Mesendoderm (in vitro differentiated cells): ENCODE data around the gene CEP131.
"Not testable (repeated sequence)": the region's sequence is repeated elsewhere in the genome, so short reads cannot be mapped to it uniquely, and the experiment has no call there.

Source experiments
- DNase-seq: peaks from one replicate; pipeline ENCODE4 v3.0.0; 2013
- H2AK5ac ChIP-seq: 2 replicates; pipeline ENCODE4 v1.6.1; 2013; ENCODE audit warnings: low read length, inconsistent platforms
- H2BK120ac ChIP-seq: 2 replicates; pipeline ENCODE4 v1.6.1; 2013; ENCODE audit warnings: low read depth, mild to moderate bottlenecking, low read length, moderate library complexity, mixed read lengths
- H2BK15ac ChIP-seq: replicated peaks from 2 replicates; pipeline ENCODE4 v1.6.1; 2013; ENCODE audit warnings: low read depth, mild to moderate bottlenecking, moderate library complexity
- H2BK5ac ChIP-seq: 2 replicates; pipeline ENCODE4 v1.6.1; 2013; ENCODE audit warnings: low read length, inconsistent platforms
- H3K18ac ChIP-seq: 2 replicates; pipeline ENCODE4 v1.6.1; 2013; ENCODE audit warnings: mild to moderate bottlenecking, low read length, mixed read lengths
- H3K23ac ChIP-seq: one replicate; pipeline ENCODE4 v1.6.1; 2013; ENCODE audit warnings: low read length
- H3K27ac ChIP-seq: 2 replicates; pipeline ENCODE4 v1.5.1; 2013; ENCODE audit warnings: low read depth, mild to moderate bottlenecking, inconsistent platforms, low read length, moderate library complexity
- H3K27me3 ChIP-seq: 2 replicates; pipeline ENCODE4 v1.6.1; 2013; ENCODE audit warnings: low read length, control low read depth, mild to moderate bottlenecking, inconsistent platforms; ENCODE audit not compliant: insufficient read depth, poor library complexity
- H3K36me3 ChIP-seq: 2 replicates; pipeline ENCODE4 v1.6.1; 2013; ENCODE audit warnings: low read length, inconsistent platforms; ENCODE audit not compliant: control insufficient read depth, insufficient read depth
- H3K4ac ChIP-seq: one replicate; pipeline ENCODE4 v1.6.1; 2013; ENCODE audit warnings: low read depth, mild to moderate bottlenecking, low read length, moderate library complexity
- H3K4me1 ChIP-seq: 2 replicates; pipeline ENCODE4 v1.6.1; 2013; ENCODE audit warnings: low read depth, low read length, inconsistent platforms; ENCODE audit not compliant: control insufficient read depth
- H3K4me2 ChIP-seq: 2 replicates; pipeline ENCODE4 v1.6.1; 2013; ENCODE audit warnings: low read length
- H3K4me3 ChIP-seq: 2 replicates; pipeline ENCODE4 v1.5.1; 2013; ENCODE audit warnings: mild to moderate bottlenecking, low read length
- H3K56ac ChIP-seq: one replicate; pipeline ENCODE4 v1.6.1; 2013; ENCODE audit warnings: low read length
- H3K79me1 ChIP-seq: 2 replicates; pipeline ENCODE4 v1.6.1; 2013; ENCODE audit warnings: low read length, inconsistent platforms
- H3K79me2 ChIP-seq: 2 replicates; pipeline ENCODE4 v1.6.1; 2013; ENCODE audit warnings: mild to moderate bottlenecking, low read length; ENCODE audit not compliant: control insufficient read depth, insufficient read depth
- H3K9ac ChIP-seq: 2 replicates; pipeline ENCODE4 v1.6.1; 2013; ENCODE audit warnings: low read length, inconsistent platforms
- H4K5ac ChIP-seq: one replicate; pipeline ENCODE4 v1.6.1; 2013; ENCODE audit warnings: low read length
- H4K8ac ChIP-seq: one replicate; pipeline ENCODE4 v1.6.1; 2013; ENCODE audit warnings: low read depth, mild to moderate bottlenecking, control low read depth, low read length, moderate library complexity
- WGBS: extraction: QIAGEN DNeasy Blood & Tissue Kit; methylation state at CpG from one replicate; pipeline ENCODE4 v1.1.7; 2013; ENCODE audit warnings: low lambda C conversion rate, missing lambda C conversion rate; ENCODE audit not compliant: insufficient coverage; ENCODE audit errors: extremely low coverage; 5-methylcytosine and 5-hydroxymethylcytosine counted together

The CEP131 gene

GRCh38 chr17:81148571-81148970 is 74.2 kb downstream of the CEP131 start:
- H3K27me3 ChIP-seq = no peaks in the 10 kb centered on the region
- no peaks in the 10 kb centered on the region for H3K4me1 ChIP-seq
- no peaks in the 10 kb centered on the region for H3K79me2 ChIP-seq
- H2BK120ac ChIP-seq = no peak overlapping the region
- no peak overlapping the region for H2BK15ac ChIP-seq
- no peak overlapping the region for H3K9ac ChIP-seq
- H3K27ac ChIP-seq = no peak overlapping the region
- no peak overlapping the region for H3K23ac ChIP-seq
- H3K4me3 ChIP-seq = no peak overlapping the region
- no peaks in the 10 kb centered on the region for H3K79me1 ChIP-seq
- H2AK5ac ChIP-seq = no peak overlapping the region
- no peak overlapping the region for H3K4ac ChIP-seq
- H3K18ac ChIP-seq = no peak overlapping the region
- no peaks in the 10 kb centered on the region for H3K36me3 ChIP-seq
- H3K4me2 ChIP-seq = no peak overlapping the region
- H4K5ac ChIP-seq = no peak overlapping the region
- H3K56ac ChIP-seq = no peak overlapping the region
- no CpG with 5 or more reads among the region's 15 CpGs for WGBS
- DNase-seq = no peak
- no peak overlapping the region for H4K8ac ChIP-seq
- no peak overlapping the region for H2BK5ac ChIP-seq

DNA sequence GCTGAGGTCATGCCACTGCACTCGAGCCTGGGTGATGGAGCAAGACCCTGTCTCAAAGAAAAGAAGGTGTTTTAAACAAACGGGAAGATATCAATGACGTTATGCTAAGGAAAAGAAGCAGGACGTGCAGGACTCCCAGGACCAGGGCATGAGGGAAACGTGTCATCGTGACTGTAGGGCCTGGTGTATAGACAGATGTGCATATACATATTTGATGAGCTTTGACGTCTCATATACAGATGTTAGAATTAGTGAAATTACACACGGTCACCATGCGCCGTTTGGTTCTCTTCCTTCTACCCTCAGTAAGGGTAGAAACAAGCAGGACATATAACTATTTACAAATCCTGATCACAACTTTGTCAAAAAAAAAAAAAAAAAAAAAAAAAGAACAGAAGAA is 75.1 kb downstream of the CEP131 start:
- H3K4me3 ChIP-seq = no peak overlapping the region
- H3K27me3 ChIP-seq = no peaks in the 10 kb centered on the region
- no peak overlapping the region for H2BK120ac ChIP-seq
- H3K56ac ChIP-seq = no peak overlapping the region
- H3K4me2 ChIP-seq = no peak overlapping the region
- no peak overlapping the region for H2AK5ac ChIP-seq
- H2BK15ac ChIP-seq = no peak overlapping the region
- H4K5ac ChIP-seq = no peak overlapping the region
- H3K36me3 ChIP-seq = no peaks in the 10 kb centered on the region
- H3K4ac ChIP-seq = no peak overlapping the region
- no peaks in the 10 kb centered on the region for H3K79me1 ChIP-seq
- WGBS = no CpG with 5 or more reads among the region's 10 CpGs
- H3K9ac ChIP-seq = no peak overlapping the region
- H4K8ac ChIP-seq = no peak overlapping the region
- no peak overlapping the region for H2BK5ac ChIP-seq
- no peak for DNase-seq
- no peak overlapping the region for H3K18ac ChIP-seq
- no peak overlapping the region for H3K23ac ChIP-seq
- H3K4me1 ChIP-seq = no peaks in the 10 kb centered on the region
- H3K79me2 ChIP-seq = no peaks in the 10 kb centered on the region
- no peak overlapping the region for H3K27ac ChIP-seq

- H4K8ac ChIP-seq, H3K18ac ChIP-seq, H3K4ac ChIP-seq, H3K23ac ChIP-seq, H3K27me3 ChIP-seq, H2BK120ac ChIP-seq, H3K79me2 ChIP-seq, H4K5ac ChIP-seq, H3K4me2 ChIP-seq, H2AK5ac ChIP-seq, H3K36me3 ChIP-seq, H2BK5ac ChIP-seq, DNase-seq, H3K27ac ChIP-seq, H3K9ac ChIP-seq, H3K79me1 ChIP-seq, H3K4me3 ChIP-seq, H3K4me1 ChIP-seq, H2BK15ac ChIP-seq, H3K56ac ChIP-seq: not testable (repeated sequence)
- no CpG with 5 or more reads among the region's 10 CpGs for WGBS
Measured at GRCh38 chr17:81146208-81146607, 76.6 kb downstream of the CEP131 start.

- Histone ChIP-seq H3K18ac (no peak overlapping the region), H2BK120ac (no peak overlapping the region), H3K79me2 (no peaks in the 10 kb centered on the region), H3K56ac (no peak overlapping the region), H3K79me1 (no peaks in the 10 kb centered on the region), H3K4me3 (no peak overlapping the region), H2BK15ac (no peak overlapping the region), H3K4me1 (no peaks in the 10 kb centered on the region), H2AK5ac (no peak overlapping the region), H3K27ac (no peak overlapping the region), H3K4ac (no peak overlapping the region), H3K9ac (no peak overlapping the region), H3K4me2 (no peak overlapping the region), H2BK5ac (no peak overlapping the region), H4K8ac (no peak overlapping the region), H3K23ac (no peak overlapping the region), H4K5ac (no peak overlapping the region), H3K36me3 (no peaks in the 10 kb centered on the region), H3K27me3 (no peaks in the 10 kb centered on the region)
- no peak for DNase-seq
- WGBS = no CpG with 5 or more reads among the region's 14 CpGs
Measured at GRCh38 chr17:81144423-81144781, 78.4 kb downstream of the CEP131 start.

DNA sequence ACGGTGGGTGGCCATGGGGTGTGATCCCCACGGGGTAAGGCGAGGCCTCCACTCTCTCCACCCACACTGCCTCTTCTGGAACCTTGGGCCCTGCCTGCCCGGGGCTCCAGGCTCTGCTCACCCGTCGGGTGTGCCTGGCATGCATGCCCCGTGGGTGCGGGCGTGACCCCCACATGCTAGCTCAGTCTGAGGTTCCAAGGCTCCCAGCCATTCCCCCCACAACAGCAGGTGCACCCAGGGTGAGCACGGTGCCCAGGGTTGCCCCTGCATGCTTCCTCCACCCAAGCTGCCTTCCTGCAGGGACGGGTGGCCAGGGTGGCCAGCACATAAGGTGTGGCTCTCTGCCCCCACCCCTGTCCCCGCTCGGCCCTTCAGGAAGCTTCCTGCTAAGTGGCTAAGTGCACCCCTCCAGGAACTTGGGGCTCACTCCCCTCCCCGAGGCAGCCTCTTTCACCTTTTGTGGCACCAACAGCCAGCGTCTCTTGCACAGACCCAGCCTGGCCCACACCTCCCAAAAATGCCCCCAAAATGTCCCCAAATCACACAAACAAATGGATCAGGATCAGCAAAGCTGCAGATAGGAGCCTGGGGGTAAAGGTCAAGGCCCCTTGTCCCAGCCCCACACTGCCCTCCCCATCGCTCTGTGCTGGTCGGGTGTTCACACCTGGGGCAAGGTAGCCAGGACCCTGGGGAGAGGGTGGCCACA is 78.9 kb downstream of the CEP131 start:
- no peak for DNase-seq
- H3K9ac ChIP-seq = no peak overlapping the region
- WGBS = no CpG with 5 or more reads among the region's 17 CpGs
- H2BK120ac ChIP-seq = no peak overlapping the region
- H3K36me3 ChIP-seq = no peaks in the 10 kb centered on the region
- H4K8ac ChIP-seq = no peak overlapping the region
- H3K4ac ChIP-seq = no peak overlapping the region
- H3K79me2 ChIP-seq = no peaks in the 10 kb centered on the region
- no peaks in the 10 kb centered on the region for H3K79me1 ChIP-seq
- H3K27ac ChIP-seq = no peak overlapping the region
- H3K18ac ChIP-seq = no peak overlapping the region
- no peak overlapping the region for H2BK5ac ChIP-seq
- H3K27me3 ChIP-seq = no peaks in the 10 kb centered on the region
- no peak overlapping the region for H3K4me3 ChIP-seq
- no peaks in the 10 kb centered on the region for H3K4me1 ChIP-seq
- no peak overlapping the region for H2AK5ac ChIP-seq
- H4K5ac ChIP-seq = no peak overlapping the region
- H3K56ac ChIP-seq = no peak overlapping the region
- no peak overlapping the region for H2BK15ac ChIP-seq
- no peak overlapping the region for H3K23ac ChIP-seq
- no peak overlapping the region for H3K4me2 ChIP-seq

DNA sequence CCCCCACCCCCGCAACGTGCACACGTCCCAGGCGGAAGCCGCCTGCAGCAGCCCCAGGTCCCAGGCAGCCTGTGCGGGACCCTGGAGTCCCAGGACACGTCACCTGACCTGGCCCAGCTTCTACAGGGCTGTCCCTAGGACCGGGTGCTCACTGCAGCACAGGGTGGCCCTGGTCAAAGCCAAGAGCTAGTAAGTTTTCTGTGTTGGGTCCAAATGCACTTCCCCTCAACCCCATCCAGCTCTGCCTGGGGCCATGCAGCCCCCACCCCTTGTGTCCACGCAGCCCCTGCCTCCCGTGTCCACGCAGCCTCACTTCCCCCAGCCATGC is 79.6 kb downstream of the CEP131 start:
- no peak overlapping the region for H3K9ac ChIP-seq
- no peak overlapping the region for H3K27ac ChIP-seq
- H3K23ac ChIP-seq = no peak overlapping the region
- no peak overlapping the region for H3K56ac ChIP-seq
- H4K8ac ChIP-seq = no peak overlapping the region
- H3K79me1 ChIP-seq = no peaks in the 10 kb centered on the region
- H3K4me3 ChIP-seq = no peak overlapping the region
- no peak overlapping the region for H2BK120ac ChIP-seq
- no peak overlapping the region for H2BK15ac ChIP-seq
- no peak overlapping the region for H4K5ac ChIP-seq
- no peak overlapping the region for H2BK5ac ChIP-seq
- H2AK5ac ChIP-seq = no peak overlapping the region
- no peaks in the 10 kb centered on the region for H3K36me3 ChIP-seq
- no peak overlapping the region for H3K18ac ChIP-seq
- H3K4me2 ChIP-seq = no peak overlapping the region
- H3K4ac ChIP-seq = no peak overlapping the region
- no peak for DNase-seq
- H3K79me2 ChIP-seq = no peaks in the 10 kb centered on the region
- H3K4me1 ChIP-seq = no peaks in the 10 kb centered on the region
- H3K27me3 ChIP-seq = no peaks in the 10 kb centered on the region
- WGBS = no CpG with 5 or more reads among the region's 11 CpGs
